ENCODE data around the gene TBRG1.

GRCh38 chr11:124577716-124578427 is 44.8 kb upstream of the TBRG1 start:
- no peak for TF ChIP-seq CTCF (optimal IDR thresholded peaks at IDR 0.05 in 1 of 3, IDR thresholded peaks at IDR 0.05 in 1 of 3, conservative IDR thresholded peaks at IDR 0.05 in 1 of 3; ENCODE audit: extremely low read depth in 1 of 3, insufficient read depth in 2 of 3, low read length in 3 of 3)
- no peak for TF ChIP-seq EZH2 (IDR thresholded peaks at IDR 0.05; ENCODE audit: low read length)

All from keratinocyte (primary cell).